HAP-1 (cell line): ENCODE measurements around the gene HSFX3.

Experiments
- DNase-seq, 2 experiments: peaks; one replicate each; pipeline ENCODE4 v3.0.0-alpha.2; 2016 to 2020; ENCODE audit warnings: low spot score in 2 of 2
- H3K27me3 ChIP-seq: fragments of 250-450 bp; sonication (Bioruptor Pico); 2 replicates; pipeline ENCODE4 v1.5.1; 2020; ENCODE audit warnings: low read depth, mild to moderate bottlenecking, moderate library complexity
- H3K36me3 ChIP-seq: fragments of 250-450 bp; sonication (Bioruptor Pico); replicated peaks from 2 replicates; pipeline ENCODE4 v1.5.1; 2020; ENCODE audit warnings: mild to moderate bottlenecking
- H3K4me1 ChIP-seq: fragments of 250-450 bp; sonication (Bioruptor Pico); 2 replicates; pipeline ENCODE4 v1.5.1; 2020; ENCODE audit warnings: mild to moderate bottlenecking
- H3K4me3 ChIP-seq: fragments of 250-450 bp; sonication (Bioruptor Pico); 2 replicates; pipeline ENCODE4 v1.5.1; 2020; ENCODE audit warnings: mild to moderate bottlenecking, moderate library complexity
- H3K9me3 ChIP-seq: fragments of 250-450 bp; sonication (Bioruptor Pico); 2 replicates; pipeline ENCODE4 v1.5.1; 2020; ENCODE audit warnings: mild to moderate bottlenecking, moderate library complexity
- in situ Hi-C: fragments of 300-500 bp; cut with MboI; formaldehyde crosslinking; loops from 3 replicates; pipeline ENCODE4 v1.14.3; 2020; ENCODE audit warnings: low sequenced_read_pairs, inconsistent platforms, mixed read lengths

HSFX3 gene

GRCh38 chrX:149517308-149517707 lies 32.4 kb downstream of the HSFX3 start:
- DNase-seq, result no peak
- no peaks in the 10 kb centered on the region for H3K36me3 ChIP-seq
- peaks cover 20% of the 10 kb centered on the region for H3K27me3 ChIP-seq
- H3K4me1 ChIP-seq, result no peaks in the 10 kb centered on the region
- in situ Hi-C loops, result loop anchor here (25.0 kb wide), 1 partner anchor 120 kb away; the partner anchor contains the start of gene TMEM185A
- H3K4me3 ChIP-seq, result no peak overlapping the region
- H3K9me3 ChIP-seq, result no peaks in the 10 kb centered on the region

- no peaks in the 10 kb centered on the region for H3K36me3 ChIP-seq
- no peaks in the 10 kb centered on the region for H3K4me1 ChIP-seq
- no peak overlapping the region for H3K4me3 ChIP-seq
- peaks cover 18% of the 10 kb centered on the region for H3K27me3 ChIP-seq
- no peaks in the 10 kb centered on the region for H3K9me3 ChIP-seq
- no peak for DNase-seq
- in situ Hi-C loops, result loop anchor here (25.0 kb wide), 1 partner anchor 121 kb away; the partner anchor contains the start of gene TMEM185A
These were observed 33.1 kb downstream of the HSFX3 start for GRCh38 chrX:149516604-149517003.

GRCh38 chrX:149515954-149516602 lies 33.6 kb downstream of the HSFX3 start:
- Histone ChIP-seq H3K36me3 (no peaks in the 10 kb centered on the region), H3K4me3 (no peak overlapping the region), H3K27me3 (peaks cover 13% of the 10 kb centered on the region), H3K9me3 (no peaks in the 10 kb centered on the region), H3K4me1 (no peaks in the 10 kb centered on the region)
- no peak for DNase-seq
- in situ Hi-C loops, result loop anchor here (25.0 kb wide), 1 partner anchor 121 kb away; the partner anchor contains the start of gene TMEM185A

- in situ Hi-C loops, result loop anchor here (25.0 kb wide), 1 partner anchor 123 kb away; the partner anchor contains the start of gene TMEM185A
- Histone ChIP-seq H3K4me1 (no peaks in the 10 kb centered on the region), H3K4me3 (no peak overlapping the region)
These were observed 35.8 kb downstream of the HSFX3 start for GRCh38 chrX:149513825-149514428.

GRCh38 chrX:149512225-149512885 lies 37.4 kb downstream of the HSFX3 start:
- no peaks in the 10 kb centered on the region for H3K36me3 ChIP-seq
- H3K4me3 ChIP-seq, result no peak overlapping the region
- in situ Hi-C loops, result loop anchor here (25.0 kb wide), 1 partner anchor 125 kb away; the partner anchor contains the start of gene TMEM185A
- no peaks in the 10 kb centered on the region for H3K9me3 ChIP-seq
- H3K27me3 ChIP-seq, result no peaks in the 10 kb centered on the region
- no peaks in the 10 kb centered on the region for H3K4me1 ChIP-seq
- DNase-seq, result peak; percentile 48 to 78

More at GRCh38 chrX:149513825-149514428, 35.8 kb downstream of the HSFX3 start:
- no peak for DNase-seq
- no peaks in the 10 kb centered on the region for H3K36me3 ChIP-seq
- H3K27me3 ChIP-seq, result no peaks in the 10 kb centered on the region
- H3K9me3 ChIP-seq, result no peaks in the 10 kb centered on the region

GRCh38 chrX:149511081-149511480 lies 38.6 kb downstream of the HSFX3 start:
- H3K4me1 ChIP-seq, result no peaks in the 10 kb centered on the region
- no peaks in the 10 kb centered on the region for H3K27me3 ChIP-seq
- no peak overlapping the region for H3K4me3 ChIP-seq
- DNase-seq, result no peak
- H3K36me3 ChIP-seq, result no peaks in the 10 kb centered on the region
- in situ Hi-C loops, result loop anchor here (25.0 kb wide), 1 partner anchor 126 kb away; the partner anchor contains the start of gene TMEM185A
- no peaks in the 10 kb centered on the region for H3K9me3 ChIP-seq

GRCh38 chrX:149510386-149510785 lies 39.3 kb downstream of the HSFX3 start:
- Histone ChIP-seq H3K4me1 (peaks cover under 1% of the 10 kb centered on the region; the same call in 1 of the 2 replicates), H3K4me3 (no peak overlapping the region), H3K27me3 (no peaks in the 10 kb centered on the region), H3K9me3 (no peaks in the 10 kb centered on the region), H3K36me3 (no peaks in the 10 kb centered on the region)
- DNase-seq, result no peak
- in situ Hi-C loops, result loop anchor here (25.0 kb wide), 1 partner anchor 127 kb away; the partner anchor contains the start of gene TMEM185A

GRCh38 chrX:149508467-149508866 lies 41.3 kb downstream of the HSFX3 start:
- in situ Hi-C loops, result loop anchor here (25.0 kb wide), 1 partner anchor 129 kb away; the partner anchor contains the start of gene TMEM185A
- Histone ChIP-seq H3K4me1 (peaks cover 10% of the 10 kb centered on the region; the same call in 1 of the 2 replicates), H3K36me3 (no peaks in the 10 kb centered on the region), H3K4me3 (no peak overlapping the region), H3K27me3 (no peaks in the 10 kb centered on the region), H3K9me3 (no peaks in the 10 kb centered on the region)
- no peak for DNase-seq

- no peaks in the 10 kb centered on the region for H3K9me3 ChIP-seq
- H3K27me3 ChIP-seq, result no peaks in the 10 kb centered on the region
- peaks cover 10% of the 10 kb centered on the region; the same call in 1 of the 2 replicates for H3K4me1 ChIP-seq
- H3K4me3 ChIP-seq, result no peak overlapping the region
- in situ Hi-C loops, result loop anchor here (25.0 kb wide), 1 partner anchor 131 kb away; the partner anchor contains the start of gene TMEM185A
- no peak for DNase-seq
- no peaks in the 10 kb centered on the region for H3K36me3 ChIP-seq
These were observed 43.4 kb downstream of the HSFX3 start for GRCh38 chrX:149506349-149506748.

GRCh38 chrX:149505671-149506070 lies 44.1 kb downstream of the HSFX3 start:
- Histone ChIP-seq H3K4me3 (no peak overlapping the region; the same call in 1 of the 2 replicates), H3K36me3 (peaks cover 6% of the 10 kb centered on the region), H3K27me3 (no peaks in the 10 kb centered on the region), H3K9me3 (no peaks in the 10 kb centered on the region), H3K4me1 (peaks cover 10% of the 10 kb centered on the region; the same call in 1 of the 2 replicates)
- in situ Hi-C loops, result loop anchor here (25.0 kb wide), 1 partner anchor 132 kb away; the partner anchor contains the start of gene TMEM185A
- DNase-seq, result no peak

GRCh38 chrX:149504915-149505651 lies 44.6 kb downstream of the HSFX3 start, which contains the start of gene IDS:
IDS (minus strand) TSS chrX:149505306; CDS start chrX:149505137, 169 bp downstream.
- in situ Hi-C loops, result loop anchor here (25.0 kb wide), 1 partner anchor 132 kb away; the partner anchor contains the start of gene TMEM185A
- peak within 1 kb of the TSS; percentile 61 for H3K4me3 ChIP-seq
- peak; percentile 92 to 96 for DNase-seq
- H3K36me3 ChIP-seq, result peaks cover 12% of the 10 kb centered on the region
- H3K9me3 ChIP-seq, result no peaks in the 10 kb centered on the region
- H3K27me3 ChIP-seq, result no peaks in the 10 kb centered on the region
- peaks cover 10% of the 10 kb centered on the region; the same call in 1 of the 2 replicates for H3K4me1 ChIP-seq

GRCh38 chrX:149504226-149504914 lies 45.4 kb downstream of the HSFX3 start:
- Histone ChIP-seq H3K27me3 (no peaks in the 10 kb centered on the region), H3K36me3 (peaks cover 12% of the 10 kb centered on the region), H3K9me3 (no peaks in the 10 kb centered on the region), H3K4me3 (peak overlapping the region; percentile 61), H3K4me1 (peaks cover 10% of the 10 kb centered on the region; the same call in 1 of the 2 replicates)
- DNase-seq, result peak; percentile 20 to 80
- in situ Hi-C loops, result loop anchor here (25.0 kb wide), 1 partner anchor 133 kb away; the partner anchor contains the start of gene TMEM185A
